Mesenchymal stem cell (in vitro differentiated cells and primary cell): ENCODE measurements around the gene FOXL2.

Experiments
- DNase-seq: peaks from one replicate; pipeline ENCODE4 v3.0.0-alpha.2; 2013
- H2AFZ ChIP-seq: one replicate; pipeline ENCODE4 v1.6.1; 2013; ENCODE audit warnings: low read depth, mild to moderate bottlenecking, control low read depth, inconsistent platforms, low read length, moderate library complexity
- H2AK5ac ChIP-seq: 2 replicates; pipeline ENCODE4 v1.6.1; 2013; ENCODE audit warnings: low read length, moderate library complexity, mild to moderate bottlenecking, inconsistent platforms; ENCODE audit not compliant: severe bottlenecking
- H2BK120ac ChIP-seq: one replicate; pipeline ENCODE4 v1.6.1; 2013; ENCODE audit warnings: low read depth, mild to moderate bottlenecking, inconsistent platforms, low read length, moderate library complexity
- H2BK12ac ChIP-seq, 2 experiments: one replicate each; pipeline ENCODE4 v1.6.1; 2013; ENCODE audit warnings: inconsistent platforms in 2 of 2, low read length in 2 of 2, mild to moderate bottlenecking in 2 of 2, moderate library complexity in 2 of 2, control low read depth in 1 of 2
- H2BK15ac ChIP-seq: one replicate; pipeline ENCODE4 v1.6.1; 2013; ENCODE audit warnings: mild to moderate bottlenecking, low read depth, inconsistent platforms; ENCODE audit not compliant: poor library complexity, severe bottlenecking
- H2BK5ac ChIP-seq: 2 replicates; pipeline ENCODE4 v1.6.1; 2013; ENCODE audit warnings: low read depth, mild to moderate bottlenecking, low read length, control low read depth, inconsistent platforms; ENCODE audit not compliant: poor library complexity, severe bottlenecking
- H3K14ac ChIP-seq, 2 experiments: one replicate each; pipeline ENCODE4 v1.6.1; 2013; ENCODE audit warnings: inconsistent platforms in 2 of 2, low read length in 2 of 2, control low read depth in 1 of 2, mild to moderate bottlenecking in 1 of 2, moderate library complexity in 1 of 2
- H3K18ac ChIP-seq, 2 experiments: one replicate each; pipeline ENCODE4 v1.6.1; 2013; ENCODE audit warnings: inconsistent platforms in 2 of 2, low read length in 2 of 2, control low read depth in 1 of 2, low read depth in 1 of 2, mild to moderate bottlenecking in 1 of 2
- H3K23ac ChIP-seq, 2 experiments: one replicate each; pipeline ENCODE4 v1.6.1; 2013; ENCODE audit warnings: inconsistent platforms in 2 of 2, low read length in 2 of 2, mild to moderate bottlenecking in 2 of 2, moderate library complexity in 2 of 2, control low read depth in 1 of 2
- H3K27ac ChIP-seq: 2 replicates; pipeline ENCODE4 v1.5.1; 2013; ENCODE audit warnings: mild to moderate bottlenecking, moderate library complexity, low read length, control low read depth, inconsistent platforms; ENCODE audit not compliant: poor library complexity, severe bottlenecking
- H3K27me3 ChIP-seq, 2 experiments: 2 replicates each; pipeline versions ENCODE4 v1.6.1 to v1.7.0; 2013; ENCODE audit warnings: low read length in 2 of 2, mild to moderate bottlenecking in 2 of 2, moderate library complexity in 2 of 2, control low read depth in 1 of 2, inconsistent platforms in 1 of 2; ENCODE audit not compliant: control insufficient read depth in 1 of 2, insufficient read depth in 1 of 2
- H3K36me3 ChIP-seq, 2 experiments: 2 replicates each; pipeline versions ENCODE4 v1.6.1 to v1.7.0; 2013; ENCODE audit warnings: low read length in 2 of 2, control low read depth in 1 of 2, inconsistent platforms in 1 of 2, low read depth in 1 of 2, mild to moderate bottlenecking in 1 of 2; ENCODE audit not compliant: insufficient read depth in 2 of 2, control insufficient read depth in 1 of 2
- H3K4ac ChIP-seq, 2 experiments: one replicate each; pipeline ENCODE4 v1.6.1; 2013; ENCODE audit warnings: inconsistent platforms in 2 of 2, low read length in 2 of 2, mild to moderate bottlenecking in 2 of 2, moderate library complexity in 2 of 2, control low read depth in 1 of 2, low read depth in 1 of 2
- H3K4me1 ChIP-seq: 2 replicates; pipeline ENCODE4 v1.6.1; 2013; ENCODE audit warnings: low read depth, low read length, control low read depth; ENCODE audit not compliant: control insufficient read depth, insufficient read depth
- H3K4me2 ChIP-seq: 2 replicates; pipeline ENCODE4 v1.6.1; 2013; ENCODE audit warnings: low read length, mild to moderate bottlenecking, inconsistent platforms; ENCODE audit not compliant: poor library complexity, severe bottlenecking
- H3K4me3 ChIP-seq, 2 experiments: 2 replicates each; pipeline versions ENCODE4 v1.5.1 to v1.7.0; 2013; ENCODE audit warnings: low read length in 2 of 2, mild to moderate bottlenecking in 2 of 2, control low read depth in 1 of 2, low read depth in 1 of 2; ENCODE audit not compliant: insufficient read depth in 1 of 2
- H3K79me1 ChIP-seq: replicated peaks from 2 replicates; pipeline ENCODE4 v1.6.1; 2013; ENCODE audit warnings: mild to moderate bottlenecking, control low read depth, low read length, inconsistent platforms; ENCODE audit not compliant: poor library complexity, severe bottlenecking
- H3K9ac ChIP-seq: 2 replicates; pipeline ENCODE4 v1.7.0; 2013; ENCODE audit warnings: mild to moderate bottlenecking, low read length, moderate library complexity
- H3K9me3 ChIP-seq: 2 replicates; pipeline ENCODE4 v1.7.0; 2013; ENCODE audit warnings: mild to moderate bottlenecking, low read length; ENCODE audit not compliant: control insufficient read depth
- H4K8ac ChIP-seq: one replicate; pipeline ENCODE4 v1.6.1; 2013; ENCODE audit warnings: inconsistent platforms, mild to moderate bottlenecking, low read length, moderate library complexity
- H4K91ac ChIP-seq: one replicate; pipeline ENCODE4 v1.6.1; 2013; ENCODE audit warnings: mild to moderate bottlenecking, low read length, inconsistent platforms
- WGBS: methylation state at CpG from one replicate; pipeline ENCODE4 v1.1.7; 2013; ENCODE audit warnings: mixed read lengths; 5-methylcytosine and 5-hydroxymethylcytosine counted together

Gene FOXL2

GRCh38 chr3:138962854-138963560 is 16.1 kb upstream of the FOXL2 start:
- Histone ChIP-seq H2BK15ac (no peak overlapping the region), H2AFZ (no peak overlapping the region), H2BK12ac (no peak overlapping the region), H3K36me3 (no peaks in the 10 kb centered on the region), H3K18ac (no peak overlapping the region), H3K4me1 (peaks cover 3% of the 10 kb centered on the region), H3K9ac (no peak overlapping the region), H2BK120ac (no peak overlapping the region), H4K8ac (no peak overlapping the region), H2BK5ac (no peak overlapping the region), H3K4ac (no peak overlapping the region), H2AK5ac (no peak overlapping the region), H3K9me3 (peaks cover 18% of the 10 kb centered on the region), H3K14ac (no peak overlapping the region), H4K91ac (no peak overlapping the region), H3K4me2 (no peak overlapping the region), H3K23ac (no peak overlapping the region), H3K79me1 (no peaks in the 10 kb centered on the region), H3K27me3 (peaks cover 19 to 49% of the 10 kb centered on the region in 2 experiments), H3K27ac (peak overlapping the region; percentile 40), H3K4me3 (no peak overlapping the region)
- DNase-seq = no peak
- WGBS = 70% methylated on average over 8 of the region's 8 CpGs

GRCh38 chr3:138960417-138960852 is 13.5 kb upstream of the FOXL2 start:
- no peak overlapping the region for H3K4me3 ChIP-seq
- no peak overlapping the region for H3K14ac ChIP-seq
- no peak overlapping the region for H4K91ac ChIP-seq

GRCh38 chr3:138950701-138951100 is 3.8 kb upstream of the FOXL2 start:
- Histone ChIP-seq H3K18ac (no peak overlapping the region), H3K4me2 (no peak overlapping the region), H4K8ac (no peak overlapping the region), H3K23ac (no peak overlapping the region), H3K14ac (no peak overlapping the region), H2AFZ (no peak overlapping the region), H3K79me1 (no peaks in the 10 kb centered on the region), H3K27me3 (peaks cover 77 to 90% of the 10 kb centered on the region in 2 experiments), H3K4me1 (peaks cover 34% of the 10 kb centered on the region), H3K36me3 (no peaks in the 10 kb centered on the region), H2BK5ac (no peak overlapping the region), H3K27ac (no peak overlapping the region), H3K9ac (no peak overlapping the region), H3K9me3 (no peaks in the 10 kb centered on the region), H3K4ac (no peak overlapping the region), H3K4me3 (no peak overlapping the region), H2BK120ac (no peak overlapping the region), H2AK5ac (no peak overlapping the region), H2BK15ac (no peak overlapping the region), H2BK12ac (no peak overlapping the region), H4K91ac (no peak overlapping the region)
- DNase-seq = no peak
- 63% methylated on average over 7 of the region's 8 CpGs for WGBS

More at GRCh38 chr3:138960417-138960852, 13.5 kb upstream of the FOXL2 start:
- WGBS = 53% methylated on average over 34 of the region's 36 CpGs
- no peaks in the 10 kb centered on the region for H3K36me3 ChIP-seq
- no peak overlapping the region for H2AFZ ChIP-seq
- no peak for DNase-seq
- H3K79me1 ChIP-seq = no peaks in the 10 kb centered on the region
- no peak overlapping the region for H2BK5ac ChIP-seq
- no peak overlapping the region for H4K8ac ChIP-seq
- H3K23ac ChIP-seq = no peak overlapping the region
- H2BK120ac ChIP-seq = no peak overlapping the region
- H2BK12ac ChIP-seq = no peak overlapping the region
- H3K9me3 ChIP-seq = peaks cover 18% of the 10 kb centered on the region
- H2AK5ac ChIP-seq = no peak overlapping the region
- no peak overlapping the region for H3K18ac ChIP-seq
- H3K9ac ChIP-seq = no peak overlapping the region
- H3K27ac ChIP-seq = no peak overlapping the region
- peaks cover 32 to 63% of the 10 kb centered on the region in 2 experiments for H3K27me3 ChIP-seq
- no peak overlapping the region for H3K4ac ChIP-seq
- no peak overlapping the region for H2BK15ac ChIP-seq
- no peak overlapping the region for H3K4me2 ChIP-seq
- peaks cover 3% of the 10 kb centered on the region for H3K4me1 ChIP-seq

- H4K91ac ChIP-seq = no peak overlapping the region
- H3K4me1 ChIP-seq = peaks cover 40% of the 10 kb centered on the region
- H3K9me3 ChIP-seq = no peaks in the 10 kb centered on the region
- H3K9ac ChIP-seq = no peak overlapping the region
- H3K18ac ChIP-seq = no peak overlapping the region
- H2BK120ac ChIP-seq = no peak overlapping the region
- H2BK15ac ChIP-seq = no peak overlapping the region
- peak overlapping the region; percentile 54 to 66 for H3K4me3 ChIP-seq
- H3K4me2 ChIP-seq = peak overlapping the region; percentile 88
- H2AK5ac ChIP-seq = no peak overlapping the region
- H4K8ac ChIP-seq = no peak overlapping the region
- no peak overlapping the region for H3K4ac ChIP-seq
- peaks cover 74 to 88% of the 10 kb centered on the region in 2 experiments for H3K27me3 ChIP-seq
- peak; percentile 36 for DNase-seq
- peak overlapping the region; percentile 37 for H2AFZ ChIP-seq
- WGBS = 4% methylated on average over 53 of the region's 53 CpGs
- H3K14ac ChIP-seq = peak overlapping the region in 1 of 2 experiments; percentile 39
- no peaks in the 10 kb centered on the region for H3K79me1 ChIP-seq
- H3K23ac ChIP-seq = peak overlapping the region in 1 of 2 experiments; percentile 91
- no peak overlapping the region for H2BK12ac ChIP-seq
- no peak overlapping the region for H3K27ac ChIP-seq
- no peak overlapping the region for H2BK5ac ChIP-seq
- H3K36me3 ChIP-seq = no peaks in the 10 kb centered on the region
Measured at GRCh38 chr3:138950006-138950644, 3.2 kb upstream of the FOXL2 start.
